Prostate gland (tissue), 2 donors: Measurements from ENCODE around the gene IGSF11.

Experiments used
- CTCF ChIP-seq, 4 experiments: fragments of 200-600 bp in 2 of 4; fragments of 450-650 bp in 2 of 4; sonication (generic) in 2 of 4; IDR thresholded peaks; 1 replicate in 3 of 4; 2 replicates in 1 of 4; pipeline ENCODE4 v1.5.1; 2016 to 2019; ENCODE audit warnings: antibody characterized with exemption in 4 of 4, mild to moderate bottlenecking in 2 of 4, moderate library complexity in 2 of 4
- POLR2AphosphoS5 ChIP-seq: sonication (generic); formaldehyde crosslinking; IDR thresholded peaks from one replicate; pipeline ENCODE4 v1.6.1; 2017; ENCODE audit warnings: antibody characterized with exemption

- TF ChIP-seq POLR2AphosphoS5 (no peak), CTCF (IDR thresholded peaks at IDR 0.05) (no peak)
These were observed 78.6 kb downstream of the IGSF11 start for GRCh38 chr3:118955914-118956556.
